Lung (tissue), 12 donors: ENCODE data around the gene TWIST2. TPM values are rescaled to one million over a fixed set of nuclear protein-coding genes. Genes with fewer than 3 reads are reported as not detected.

ENCODE experiments used
- ATAC-seq: fragments of 200-7000 bp; cut with Tn5 transposase; one replicate; pipeline ENCODE4 v1.9.1; 2020; ENCODE audit warnings: moderate number of reproducible peaks; ENCODE audit not compliant: insufficient read depth, low FRiP score
- DNase-seq, 3 donors: peaks; one replicate each; pipeline ENCODE4 v3.0.0-alpha.2; 2013 to 2017
- H3K27ac ChIP-seq, 2 donors: one replicate each; pipeline ENCODE4 v1.5.1; 2013; ENCODE audit warnings: mild to moderate bottlenecking in 2 of 2, moderate library complexity in 2 of 2, control low read depth in 1 of 2, inconsistent platforms in 1 of 2, low read depth in 1 of 2, low read length in 1 of 2
- H3K27me3 ChIP-seq, 3 donors: one replicate each; pipeline ENCODE4 v1.5.1; 2013; ENCODE audit warnings: low read length in 2 of 3; ENCODE audit not compliant: control insufficient read depth in 3 of 3, insufficient read depth in 3 of 3
- H3K36me3 ChIP-seq, 4 donors: one replicate each; pipeline ENCODE4 v1.5.1; 2013; ENCODE audit warnings: low read length in 4 of 4, mild to moderate bottlenecking in 1 of 4, moderate library complexity in 1 of 4; ENCODE audit not compliant: control insufficient read depth in 4 of 4, insufficient read depth in 4 of 4
- H3K4me1 ChIP-seq, 5 donors: one replicate each; pipeline ENCODE4 v1.5.1; 2013; ENCODE audit warnings: low read length in 5 of 5, mild to moderate bottlenecking in 2 of 5, moderate library complexity in 1 of 5; ENCODE audit not compliant: control insufficient read depth in 5 of 5, insufficient read depth in 5 of 5
- H3K4me3 ChIP-seq: one replicate; pipeline ENCODE4 v1.5.1; 2013; ENCODE audit warnings: mild to moderate bottlenecking, control low read depth, moderate library complexity
- H3K9ac ChIP-seq, 2 donors: one replicate each; pipeline ENCODE4 v1.5.1; 2013; ENCODE audit warnings: low read length in 2 of 2, control low read depth in 1 of 2; ENCODE audit not compliant: insufficient read depth in 1 of 2
- H3K9me3 ChIP-seq, 4 donors: one replicate each; pipeline ENCODE4 v1.5.1; 2013; ENCODE audit warnings: low read length in 3 of 4, mild to moderate bottlenecking in 1 of 4, moderate library complexity in 1 of 4; ENCODE audit not compliant: control insufficient read depth in 4 of 4, insufficient read depth in 3 of 4
- CTCF ChIP-seq: IDR thresholded peaks from 2 replicates; pipeline ENCODE4 v1.5.1; 2012; ENCODE audit warnings: mild to moderate bottlenecking; ENCODE audit errors: control extremely low read depth, extremely low read depth
- WGBS, 2 donors: extraction: QIAGEN DNeasy Blood & Tissue Kit; methylation state at CpG; one replicate each; pipeline ENCODE4 v1.1.7; 2013; 5-methylcytosine and 5-hydroxymethylcytosine counted together
- polyA plus RNA-seq, 2 donors: library from polyadenylated mRNA; stranded (reverse); fragments of 200-250 nt; gene quantifications; one replicate each; pipeline ENCODE4 v1.2.1, GENCODE V29; 2013
- total RNA-seq, 2 donors: library from RNA; depleted of rRNA in 1 of 2; stranded (reverse); fragments of >200 nt in 1 of 2; gene quantifications; one replicate each; pipeline ENCODE4 v1.2.1, GENCODE V29; 2014 to 2021
- donor health status: control.
- donor health status: control.
- donor health status: Bipolar disorder and iron deficiency.
- donor health status: healthy.
- donor health status: DM: yes; HTN: yes; CAD: no.

Gene TWIST2
- total and polyA plus RNA-seq, 4 donors = 10.1 to 14.8 (median 11.7) TPM

- H3K4me1 ChIP-seq = peaks cover 3 to 24% (median 11%) of the 10 kb centered on the region in 5 donors
- peak overlapping the region in 1 of 2 donors; percentile 52 for H3K27ac ChIP-seq
- no peak overlapping the region for H3K9ac ChIP-seq
- peaks cover 0 to 2% (median 0%) of the 10 kb centered on the region in 4 donors for H3K36me3 ChIP-seq
- DNase-seq = peak; percentile 46 to 72 (median 68)
- no peak for TF ChIP-seq CTCF
- ATAC-seq = peak; percentile 16
- H3K27me3 ChIP-seq = peaks cover 16 to 51% (median 17%) of the 10 kb centered on the region in 3 donors
- WGBS, 2 donors = 5 to 6% methylated on average over 66 to 70 of the region's 70 CpGs
- peaks cover 0 to 2% (median 0%) of the 10 kb centered on the region in 4 donors for H3K9me3 ChIP-seq
- H3K4me3 ChIP-seq = peak overlapping the region; percentile 68
Measured at GRCh38 chr2:238848976-238849853, 1.3 kb downstream of the TWIST2 start.

GRCh38 chr2:238850091-238850490, 2.2 kb downstream of the TWIST2 start:
- ATAC-seq = no peak
- no peak overlapping the region for H3K4me3 ChIP-seq
- H3K27ac ChIP-seq = no peak overlapping the region
- WGBS, 2 donors = 57 to 78% methylated on average over 2 of the region's 2 CpGs
- peaks cover 0 to 2% (median 0%) of the 10 kb centered on the region in 4 donors for H3K36me3 ChIP-seq
- no peak overlapping the region for H3K9ac ChIP-seq
- DNase-seq = peak in 2 of 3 donors; percentile 91 to 93
- TF ChIP-seq CTCF = no peak
- H3K27me3 ChIP-seq = peaks cover 16 to 52% (median 17%) of the 10 kb centered on the region in 3 donors
- H3K4me1 ChIP-seq = peaks cover 3 to 24% (median 11%) of the 10 kb centered on the region in 5 donors
- H3K9me3 ChIP-seq = peaks cover 0 to 2% (median 0%) of the 10 kb centered on the region in 4 donors

GRCh38 chr2:238851026-238851425, 3.1 kb downstream of the TWIST2 start:
- H3K4me1 ChIP-seq = peaks cover 3 to 24% (median 11%) of the 10 kb centered on the region in 5 donors
- no peak overlapping the region for H3K4me3 ChIP-seq
- ATAC-seq = no peak
- peaks cover 0 to 2% (median 0%) of the 10 kb centered on the region in 4 donors for H3K36me3 ChIP-seq
- no peak overlapping the region for H3K27ac ChIP-seq
- 79 to 83% methylated on average over 5 of the region's 5 CpGs for WGBS, 2 donors
- H3K9me3 ChIP-seq = peaks cover 0 to 2% (median 0%) of the 10 kb centered on the region in 4 donors
- peak overlapping the region in 1 of 2 donors; percentile 4 for H3K9ac ChIP-seq
- peaks cover 11 to 45% (median 16%) of the 10 kb centered on the region in 3 donors for H3K27me3 ChIP-seq
- no peak for DNase-seq
- no peak for TF ChIP-seq CTCF
